Fibroblast of lung (primary cell): Measurements from ENCODE around the gene KRTAP5-6.

Source experiments
- CTCF ChIP-seq, 2 donors: IDR thresholded peaks in 1 of 2; conservative IDR thresholded peaks in 1 of 2; 1 replicate in 1 of 2; 2 replicates in 1 of 2; pipeline ENCODE4 v1.5.1; 2011 to 2012; ENCODE audit warnings: low read length in 2 of 2, control low read depth in 1 of 2, inconsistent platforms in 1 of 2, low read depth in 1 of 2, mild to moderate bottlenecking in 1 of 2
- EZH2 ChIP-seq: IDR thresholded peaks from 2 replicates; pipeline ENCODE4 v1.5.1; 2012; ENCODE audit warnings: low read length, control low read depth, mild to moderate bottlenecking; ENCODE audit errors: missing control alignments

GRCh38 chr11:1719781-1720180 is 22.8 kb downstream of the KRTAP5-6 start:
- TF ChIP-seq CTCF (conservative IDR thresholded peaks at IDR 0.05 in 1 of 2, IDR thresholded peaks at IDR 0.05 in 1 of 2; ENCODE audit: low read depth in 1 of 2, low read length in 2 of 2) (no peak), EZH2 (no peak)
